ENCODE results near the gene PLPP6. TPM values are rescaled to one million over a fixed set of nuclear protein-coding genes. Genes with fewer than 3 reads are reported as not detected.

PLPP6 gene
- total and polyA plus RNA-seq, 2 of the 8 experiments (the other 6 are each of a cell fraction or from before 2014, with no cell fraction given), result 11.8 to 13.3 TPM

- H3K4me2 ChIP-seq (ENCODE audit: insufficient read depth in 1 of 2, low read depth in 2 of 2, low read length in 2 of 2), result no peak overlapping the region
- WGBS, 2 experiments (ENCODE audit: extremely low coverage in 1 of 2, insufficient coverage in 1 of 2, insufficient read length in 1 of 2, insufficient replicate concordance in 2 of 2, low coverage in 1 of 2, low lambda C conversion rate in 2 of 2, missing lambda C conversion rate in 1 of 2), result 83% methylated on average over 1 of the region's 1 CpG; no CpG with 5 or more reads in 1 of the 2 experiments
- peaks cover 5% of the 10 kb centered on the region; the same call in 1 of the 2 replicates for H3K79me1 ChIP-seq (ENCODE audit: low read depth, low read length)
- H3K18ac ChIP-seq (ENCODE audit: extremely low read depth, low read length), result no peak overlapping the region
- no peak overlapping the region for H2BK120ac ChIP-seq (replicated peaks; ENCODE audit: low read depth, low read length)
- no peak overlapping the region for H3K56ac ChIP-seq (replicated peaks; ENCODE audit: insufficient read length, low read depth, low read length)
- no peak overlapping the region for H3K27ac ChIP-seq (ENCODE audit: low read depth, low read length)
- POLR2A ChIA-PET (ENCODE audit: partially characterized antibody), result interaction anchor here (1.2 to 1.4 kb wide), 2 partner anchors 9 to 12 kb away, joined by 3 to 4 read pairs; partner anchors contain the start of gene CDC37L1
- no peak overlapping the region for H4K5ac ChIP-seq (ENCODE audit: insufficient read length, low read depth, low read length)
- no peak overlapping the region for H2BK15ac ChIP-seq (ENCODE audit: low read length)
- H2BK20ac ChIP-seq (ENCODE audit: low read length), result no peak overlapping the region
- H3K23me2 ChIP-seq (ENCODE audit: low read depth, low read length), result peaks cover 11% of the 10 kb centered on the region
- H3K4me1 ChIP-seq (replicated peaks in 1 of 4; ENCODE audit: control insufficient read depth in 3 of 4, insufficient read depth in 4 of 4, low read length in 3 of 4), result peaks cover 4 to 19% (median 11%) of the 10 kb centered on the region in 4 experiments
- H3K36me3 ChIP-seq (ENCODE audit: control insufficient read depth in 2 of 4, insufficient read depth in 4 of 4, low read length in 3 of 4), result no peaks in the 10 kb centered on the region
- no peak overlapping the region for H2BK12ac ChIP-seq (ENCODE audit: low read depth, low read length)
- H3K4me3 ChIP-seq (ENCODE audit: extremely low read depth in 1 of 4, insufficient read depth in 2 of 4, low read depth in 3 of 4, low read length in 4 of 4), result no peak overlapping the region
- CTCF ChIA-PET (ENCODE audit: partially characterized antibody), result interaction anchor here (1.6 kb wide), 1 partner anchor 63 kb away, joined by 4 read pairs; no protein-coding TSS in a partner anchor
- no peak overlapping the region for H2AK5ac ChIP-seq (ENCODE audit: low read depth, low read length)
- H3K23ac ChIP-seq (ENCODE audit: insufficient read length), result no peak overlapping the region
- H3K27me3 ChIP-seq (replicated peaks in 1 of 4; ENCODE audit: control insufficient read depth in 3 of 4, extremely low read depth in 1 of 4, insufficient read depth in 3 of 4, low read length in 3 of 4), result no peaks in the 10 kb centered on the region
- TF ChIP-seq ATF2 (IDR thresholded peaks at IDR 0.05; ENCODE audit: low read length), result no peak
- no peak for TF ChIP-seq KDM4A (IDR thresholded peaks at IDR 0.05; ENCODE audit: low read depth, low read length, severe bottlenecking)
- no peak for TF ChIP-seq YY1 (IDR thresholded peaks at IDR 0.05; ENCODE audit: low read depth, low read length)
- peaks cover 3 to 9% of the 10 kb centered on the region in 2 experiments; a peak in 2 of 4 replicates for H3K79me2 ChIP-seq (ENCODE audit: control insufficient read depth in 1 of 2, insufficient read depth in 2 of 2, low read length in 2 of 2)
- H4K20me1 ChIP-seq (replicated peaks in 1 of 2; ENCODE audit: control insufficient read depth in 1 of 2, insufficient read depth in 2 of 2, low read length in 2 of 2), result no peaks in the 10 kb centered on the region
- no peak overlapping the region for H4K8ac ChIP-seq (ENCODE audit: extremely low read depth, insufficient read depth, low read length)
- H3K9ac ChIP-seq (replicated peaks in 1 of 4; ENCODE audit: extremely low read depth in 1 of 4, low read depth in 3 of 4, low read length in 3 of 4), result no peak overlapping the region
- no peak overlapping the region for H4K91ac ChIP-seq (replicated peaks; ENCODE audit: insufficient read length, low read length)
- FAIRE-seq, result no peak
- no peak overlapping the region for H3K14ac ChIP-seq (ENCODE audit: insufficient read length)
- no peaks in the 10 kb centered on the region for H3K9me3 ChIP-seq (ENCODE audit: insufficient read depth in 2 of 2, low read depth in 1 of 2, low read length in 1 of 2)
- H2BK5ac ChIP-seq (ENCODE audit: low read depth, low read length), result no peak overlapping the region
- no peak for DNase-seq (ENCODE audit: low read depth in 1 of 2, low spot score in 2 of 2)
- no peak overlapping the region for H2AFZ ChIP-seq (ENCODE audit: low read length)
- no peak overlapping the region for H3K4ac ChIP-seq (replicated peaks; ENCODE audit: insufficient read length, low read depth, low read length)
Measured at GRCh38 chr9:4667681-4668080, 5.6 kb downstream of the PLPP6 start.

Measured in H1 (cell line).